Endodermal cell (in vitro differentiated cells): ENCODE data around the gene KIRREL3. TPM values are rescaled to one million over a fixed set of nuclear protein-coding genes. Genes with fewer than 3 reads are reported as not detected.

Experiments used
- DNase-seq: peaks from one replicate; pipeline ENCODE4 v3.0.0-alpha.2; 2017
- H3K27ac ChIP-seq: 2 replicates; pipeline ENCODE4 v1.5.1; 2013; ENCODE audit warnings: mild to moderate bottlenecking, low read depth, low read length, moderate library complexity
- H3K27me3 ChIP-seq: 2 replicates; pipeline ENCODE4 v1.6.1; 2013; ENCODE audit warnings: mild to moderate bottlenecking, low read length, moderate library complexity; ENCODE audit not compliant: insufficient read depth, control insufficient read depth, poor library complexity, severe bottlenecking
- H3K36me3 ChIP-seq: 2 replicates; pipeline ENCODE4 v1.7.0; 2013; ENCODE audit warnings: mild to moderate bottlenecking, low read length, moderate library complexity; ENCODE audit not compliant: control insufficient read depth, insufficient read depth
- H3K4me1 ChIP-seq: one replicate; pipeline ENCODE4 v1.7.0; 2013; ENCODE audit warnings: low read length; ENCODE audit not compliant: control insufficient read depth, insufficient read depth
- H3K4me3 ChIP-seq: 2 replicates; pipeline ENCODE4 v1.5.1; 2013; ENCODE audit warnings: mild to moderate bottlenecking, low read length, moderate library complexity
- H3K9ac ChIP-seq: 2 replicates; pipeline ENCODE4 v1.6.1; 2013; ENCODE audit warnings: mild to moderate bottlenecking, low read length, moderate library complexity; ENCODE audit not compliant: poor library complexity, severe bottlenecking; ENCODE audit errors: extremely low read depth
- H3K9me3 ChIP-seq: 2 replicates; pipeline ENCODE4 v1.6.1; 2013; ENCODE audit warnings: mild to moderate bottlenecking, low read length, moderate library complexity; ENCODE audit not compliant: control insufficient read depth
- H3K27ac Mint-ChIP-seq: 2 replicates; pipeline ENCODE4 v1.8.0; 2020; ENCODE audit warnings: mixed read lengths
- H3K27me3 Mint-ChIP-seq: 2 replicates; pipeline ENCODE4 v1.8.0; 2021; ENCODE audit warnings: mild to moderate bottlenecking, mixed read lengths; ENCODE audit not compliant: insufficient read depth
- H3K36me3 Mint-ChIP-seq: 2 replicates; pipeline ENCODE4 v1.8.0; 2020; ENCODE audit warnings: low read depth, mixed read lengths
- H3K4me1 Mint-ChIP-seq: 2 replicates; pipeline ENCODE4 v1.8.0; 2020; ENCODE audit warnings: mixed read lengths
- H3K4me3 Mint-ChIP-seq: 2 replicates; pipeline ENCODE4 v1.8.0; 2020; ENCODE audit warnings: mild to moderate bottlenecking, moderate library complexity, mixed read lengths
- H3K9me3 Mint-ChIP-seq: 2 replicates; pipeline ENCODE4 v1.8.0; 2020; ENCODE audit warnings: mild to moderate bottlenecking, mixed read lengths
- CTCF ChIP-seq: fragments of 200-600 bp; sonication (generic); conservative IDR thresholded peaks from 2 replicates; pipeline ENCODE4 v1.5.0; 2021; ENCODE audit warnings: antibody characterized with exemption, mild to moderate bottlenecking
- WGBS, 2 experiments: methylation state at CpG; one replicate each; pipeline versions ENCODE4 v1.1.5 to v1.1.7; 2013; ENCODE audit warnings: missing lambda C conversion rate in 2 of 2, mixed read lengths in 1 of 2; ENCODE audit not compliant: insufficient coverage in 1 of 2, insufficient read length in 1 of 2; 5-methylcytosine and 5-hydroxymethylcytosine counted together
- total RNA-seq, 2 donors: library from RNA; stranded (reverse); fragmentation: NEBNext Ultra II Directional in 1 of 2; extraction: Animal tissue kit (Norgen Biotek cat#: 25700) in 1 of 2; gene quantifications; 2 replicates in 1 of 2; 3 replicates in 1 of 2; pipeline ENCODE4 v1.2.1, GENCODE V29; 2021

KIRREL3 gene
- total RNA-seq, 2 donors from 2014 or later, result 1.1 to 1.4 TPM

- no peaks in the 10 kb centered on the region for H3K36me3 Mint-ChIP-seq
Observed at GRCh38 chr11:126707498-126707897, 293.1 kb downstream of the KIRREL3 start.

DNA sequence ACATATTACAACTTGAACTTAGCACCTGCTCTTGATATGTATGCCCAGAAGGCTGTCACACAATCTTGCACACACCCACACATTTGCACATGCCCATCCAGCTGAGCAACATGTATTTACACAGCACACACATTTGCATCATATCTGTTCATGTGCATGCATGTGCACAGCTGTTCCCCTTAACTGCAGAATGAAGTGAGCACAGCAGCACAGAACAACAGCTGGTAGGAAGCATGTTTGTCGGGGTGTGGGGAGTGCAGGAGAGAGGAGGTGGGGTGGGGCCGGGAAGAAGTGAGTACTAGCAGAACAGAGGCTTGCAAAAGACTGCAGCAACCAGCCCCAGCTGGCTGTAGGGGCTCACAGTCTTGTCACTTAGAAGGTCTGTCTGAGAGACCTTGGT is 296.5 kb downstream of the KIRREL3 start:
- Histone ChIP-seq H3K9ac (no peak overlapping the region), H3K4me1 (no peaks in the 10 kb centered on the region), H3K27ac (no peak overlapping the region), H3K4me3 (no peak overlapping the region), H3K9me3 (no peaks in the 10 kb centered on the region), H3K27me3 (no peaks in the 10 kb centered on the region), H3K36me3 (no peaks in the 10 kb centered on the region)
- 73 to 75% methylated on average over 2 of the region's 2 CpGs for WGBS, 2 experiments
- Mint-ChIP-seq H3K27ac (no peak overlapping the region), H3K27me3 (no peaks in the 10 kb centered on the region), H3K4me3 (no peak overlapping the region), H3K4me1 (no peaks in the 10 kb centered on the region), H3K36me3 (no peaks in the 10 kb centered on the region), H3K9me3 (no peaks in the 10 kb centered on the region)
- no peak for DNase-seq
- no peak for TF ChIP-seq CTCF

More at GRCh38 chr11:126707498-126707897, 293.1 kb downstream of the KIRREL3 start:
- Histone ChIP-seq H3K27ac (no peak overlapping the region), H3K36me3 (no peaks in the 10 kb centered on the region), H3K4me1 (no peaks in the 10 kb centered on the region), H3K9ac (no peak overlapping the region), H3K27me3 (no peaks in the 10 kb centered on the region), H3K9me3 (no peaks in the 10 kb centered on the region), H3K4me3 (no peak overlapping the region)
- Mint-ChIP-seq H3K4me3 (no peak overlapping the region), H3K27me3 (peaks cover 2% of the 10 kb centered on the region), H3K9me3 (no peaks in the 10 kb centered on the region), H3K4me1 (no peaks in the 10 kb centered on the region), H3K27ac (no peak overlapping the region)
- no peak for TF ChIP-seq CTCF
- DNase-seq, result no peak
- WGBS, 2 experiments, result 82 to 92% methylated on average over 2 of the region's 2 CpGs

DNA sequence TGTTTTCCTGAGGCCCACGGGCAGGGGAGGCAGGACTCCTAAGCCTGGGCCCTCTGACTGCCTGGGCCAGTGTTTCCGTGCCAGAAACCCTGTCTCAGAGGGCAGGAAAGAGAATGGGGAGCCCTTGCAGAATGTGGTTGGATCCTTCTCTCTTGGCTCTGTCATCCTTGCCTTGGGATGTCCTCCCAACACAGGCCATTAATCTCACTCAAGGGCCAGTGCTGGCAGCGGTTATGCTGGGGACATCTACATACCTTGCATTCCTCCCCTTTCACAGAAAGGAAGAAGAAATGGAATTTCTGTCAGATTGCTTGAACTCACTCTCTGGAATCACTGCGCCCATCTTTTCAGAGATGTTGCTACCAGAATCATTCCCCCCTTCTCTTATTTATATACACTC is 296.9 kb downstream of the KIRREL3 start:
- no peaks in the 10 kb centered on the region for H3K9me3 ChIP-seq
- H3K4me3 ChIP-seq, result no peak overlapping the region
- Mint-ChIP-seq H3K4me3 (no peak overlapping the region), H3K9me3 (no peaks in the 10 kb centered on the region), H3K27me3 (no peaks in the 10 kb centered on the region), H3K36me3 (no peaks in the 10 kb centered on the region), H3K4me1 (no peaks in the 10 kb centered on the region), H3K27ac (no peak overlapping the region)
- H3K27ac ChIP-seq, result no peak overlapping the region
- H3K9ac ChIP-seq, result no peak overlapping the region
- no peaks in the 10 kb centered on the region for H3K27me3 ChIP-seq
- WGBS, 2 experiments, result 80 to 100% methylated on average over 2 to 4 of the region's 4 CpGs
- no peak for DNase-seq
- H3K4me1 ChIP-seq, result no peaks in the 10 kb centered on the region
- no peaks in the 10 kb centered on the region for H3K36me3 ChIP-seq
- no peak for TF ChIP-seq CTCF
